HG02571 (cell line): Measurements from ENCODE around the gene EPN2.

Experiments used
- ATAC-seq: cut with Tn5 transposase; IDR thresholded peaks from one replicate; pipeline ENCODE4 v1.9.1; 2021; ENCODE audit warnings: mild to moderate bottlenecking, moderate library complexity; ENCODE audit not compliant: unreplicated experiment

Gene EPN2

DNA sequence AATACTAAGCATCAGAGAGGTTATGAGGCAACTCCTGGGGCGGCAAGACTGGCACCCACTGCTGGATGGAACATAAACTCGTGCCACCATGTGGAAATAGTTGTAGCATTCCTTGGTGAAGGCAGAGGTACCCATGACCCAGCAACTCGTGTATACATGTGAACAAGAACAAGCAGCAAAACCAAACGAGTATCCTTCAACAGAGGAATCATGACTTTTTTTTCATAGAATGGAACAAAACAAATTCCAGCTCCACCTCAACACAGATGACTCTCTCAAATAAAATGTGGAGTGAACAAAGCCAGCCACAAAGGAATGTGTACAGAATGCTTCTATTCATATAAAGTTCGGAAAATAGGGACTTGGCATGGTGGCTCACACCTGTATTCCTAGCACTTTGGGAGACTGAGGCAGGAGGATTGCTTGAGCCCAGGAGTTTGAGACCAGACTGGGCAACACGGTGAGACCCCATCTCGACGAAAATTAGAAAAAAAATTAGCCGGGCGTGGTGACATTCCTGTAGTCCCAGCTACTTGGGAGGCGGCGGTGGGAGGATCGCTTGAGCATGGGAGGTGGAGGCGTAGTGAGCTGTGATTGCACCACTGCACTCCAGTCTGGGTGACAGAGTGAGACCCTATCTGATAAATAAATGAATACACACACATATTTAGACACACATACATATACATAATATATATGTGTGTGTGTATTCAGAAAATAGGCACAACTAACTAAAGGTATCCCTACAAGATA lies 90.0 kb downstream of the EPN2 start:
- ATAC-seq: no peak

DNA sequence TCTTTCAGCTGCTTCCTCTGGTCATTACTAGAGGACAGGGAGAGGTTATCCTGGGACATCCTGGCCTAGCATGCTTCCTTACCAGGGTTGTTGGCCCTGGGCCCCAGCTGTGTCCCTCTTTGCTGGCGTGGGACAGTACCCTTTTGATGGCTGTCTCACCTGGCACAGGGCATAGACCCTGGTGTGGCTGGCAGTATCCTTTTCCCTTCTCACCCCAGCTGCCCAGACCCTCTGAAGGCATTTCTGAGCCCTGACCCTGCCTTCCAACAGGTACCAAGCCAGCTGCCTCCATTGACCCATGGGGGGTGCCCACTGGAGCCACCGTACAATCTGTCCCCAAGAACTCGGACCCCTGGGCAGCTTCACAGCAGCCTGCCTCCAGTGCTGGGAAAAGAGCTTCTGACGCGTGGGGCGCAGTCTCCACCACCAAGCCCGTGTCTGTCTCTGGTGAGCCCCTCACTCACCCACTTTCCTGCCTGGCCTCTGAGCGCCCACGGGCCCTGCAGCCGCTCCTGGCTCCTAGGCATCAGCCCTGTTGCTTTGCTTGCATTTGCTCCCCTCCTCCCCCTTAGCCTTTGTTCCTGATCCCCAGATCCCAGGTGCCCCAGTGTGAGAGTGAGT lies 91.4 kb downstream of the EPN2 start:
- no peak for ATAC-seq

DNA sequence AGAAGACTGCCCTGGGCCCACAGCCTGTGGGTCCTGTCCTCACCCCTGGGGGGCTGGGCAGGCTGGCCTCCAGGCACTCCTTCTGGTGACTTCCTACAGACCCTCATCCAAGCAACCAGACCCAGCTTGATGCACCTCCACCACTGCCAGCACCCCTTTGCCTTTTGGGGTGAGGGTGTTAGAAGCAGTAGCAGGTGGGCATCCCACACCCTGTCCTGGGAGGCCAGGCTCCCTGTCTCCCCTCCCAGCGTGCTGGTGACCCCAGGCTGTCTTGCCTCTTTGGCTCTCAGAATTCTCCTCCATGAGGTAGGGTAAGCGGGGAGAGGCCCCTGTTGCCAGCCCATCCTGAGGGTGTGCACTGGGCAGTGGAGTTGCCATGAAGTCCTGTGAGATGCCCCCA lies 92.0 kb downstream of the EPN2 start:
- ATAC-seq: no peak

DNA sequence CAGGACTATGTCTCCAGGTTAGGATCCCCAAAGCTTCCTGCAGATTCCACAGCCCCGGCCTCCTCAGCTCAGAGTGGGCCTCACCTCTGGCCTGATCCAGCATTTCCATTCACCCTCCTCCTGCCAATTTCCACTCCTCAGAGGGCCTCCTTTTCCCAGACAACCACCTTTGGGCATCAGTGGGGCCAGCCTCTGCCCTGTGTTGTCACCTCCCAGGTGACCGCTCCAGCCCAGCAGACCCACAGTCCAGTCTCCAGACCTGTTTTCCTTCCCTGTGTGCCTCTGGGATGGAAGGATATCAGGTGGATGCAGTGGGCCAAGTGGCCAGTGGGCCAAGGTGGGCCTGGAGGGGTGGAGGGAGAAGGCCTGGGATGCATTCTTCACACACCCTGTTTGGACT lies 92.7 kb downstream of the EPN2 start:
- ATAC-seq: no peak

- ATAC-seq: no peak
Measured at GRCh38 chr17:19330271-19330670, 93.1 kb downstream of the EPN2 start.

DNA sequence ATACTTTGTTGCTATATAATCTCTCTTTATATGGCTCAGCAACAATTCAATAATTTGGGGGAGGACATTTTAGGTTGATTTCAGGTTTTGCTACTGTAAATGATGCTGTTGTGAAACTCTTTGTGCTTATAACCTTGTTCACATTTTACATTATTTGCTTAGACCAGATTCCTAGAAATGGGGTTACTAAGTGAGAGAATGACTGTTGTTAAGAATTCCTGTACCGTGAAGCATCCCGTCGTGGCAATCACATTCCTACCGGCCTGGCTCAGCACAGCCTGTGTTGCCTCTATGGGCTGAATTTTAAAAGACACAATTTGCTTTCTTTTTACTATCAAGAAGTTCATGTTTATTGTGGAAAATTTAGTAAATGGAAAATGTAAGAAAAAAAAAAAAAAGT lies 94.0 kb downstream of the EPN2 start:
- ATAC-seq: no peak

DNA sequence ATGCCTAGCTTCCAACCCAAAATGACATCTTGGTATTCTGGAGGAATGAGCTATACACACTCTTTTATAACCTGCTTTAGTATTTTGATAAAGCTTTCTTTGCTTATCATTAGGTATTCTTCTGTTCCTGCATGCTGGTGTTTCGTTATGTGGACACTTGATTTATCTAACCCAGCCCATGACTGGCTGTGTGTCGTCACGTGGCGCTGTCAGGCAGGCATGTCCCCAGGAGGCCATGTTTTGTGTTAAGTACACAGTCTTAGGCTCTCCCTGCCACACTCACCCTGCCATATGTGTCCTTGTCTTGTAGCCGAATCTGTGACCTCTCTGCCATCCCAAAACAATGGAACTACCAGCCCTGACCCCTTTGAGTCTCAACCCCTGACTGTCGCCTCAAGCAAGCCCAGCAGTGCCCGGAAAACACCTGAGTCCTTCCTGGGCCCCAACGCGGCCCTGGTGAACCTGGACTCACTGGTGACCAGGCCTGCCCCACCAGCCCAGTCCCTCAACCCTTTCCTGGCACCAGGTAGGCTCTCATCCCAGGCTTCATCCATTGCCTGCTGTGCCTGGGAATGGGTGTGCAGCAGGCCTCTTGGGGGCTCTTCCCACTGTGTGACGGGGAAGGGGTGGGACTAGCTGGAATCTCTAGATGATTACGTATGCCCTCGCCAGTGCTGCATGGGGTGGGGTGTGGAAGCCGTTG lies 94.5 kb downstream of the EPN2 start:
- ATAC-seq: no peak

DNA sequence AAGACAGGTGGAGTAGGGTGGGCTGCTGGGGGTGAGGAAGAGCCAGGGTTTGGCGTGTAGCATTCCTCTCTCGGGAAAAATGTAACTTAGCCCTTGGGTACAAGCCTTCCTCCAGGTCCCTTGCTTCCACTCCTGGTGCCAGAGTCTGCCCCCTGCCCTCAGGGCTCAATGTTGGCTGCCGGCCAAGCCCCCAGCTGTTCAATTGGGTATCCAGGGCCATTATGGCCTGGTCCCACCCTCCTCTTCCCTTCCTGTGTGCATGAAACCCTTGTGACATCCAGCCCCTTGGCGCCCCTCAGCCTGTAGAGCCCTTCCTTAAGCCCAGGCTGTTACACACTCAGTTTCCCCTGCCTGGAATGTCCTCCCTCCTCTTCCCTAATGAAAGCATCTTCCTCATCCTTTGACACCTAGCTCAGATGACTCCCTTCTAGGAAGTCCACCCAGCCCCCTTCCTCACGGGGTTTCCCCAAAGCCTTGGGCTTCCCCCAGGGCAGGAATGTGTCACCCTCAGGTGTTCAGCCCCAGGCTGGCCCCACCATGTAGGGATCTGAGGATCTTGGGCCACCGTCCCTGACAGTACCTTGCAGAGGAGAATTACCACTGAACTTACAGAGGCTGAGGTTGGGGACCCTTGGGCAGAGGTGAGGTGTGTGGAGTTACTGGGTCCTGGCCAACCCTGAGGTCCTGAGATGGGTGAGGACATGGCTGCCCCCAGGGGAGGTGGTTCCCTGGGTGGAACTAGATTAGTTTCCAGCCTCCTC lies 95.4 kb downstream of the EPN2 start:
- ATAC-seq: no peak

DNA sequence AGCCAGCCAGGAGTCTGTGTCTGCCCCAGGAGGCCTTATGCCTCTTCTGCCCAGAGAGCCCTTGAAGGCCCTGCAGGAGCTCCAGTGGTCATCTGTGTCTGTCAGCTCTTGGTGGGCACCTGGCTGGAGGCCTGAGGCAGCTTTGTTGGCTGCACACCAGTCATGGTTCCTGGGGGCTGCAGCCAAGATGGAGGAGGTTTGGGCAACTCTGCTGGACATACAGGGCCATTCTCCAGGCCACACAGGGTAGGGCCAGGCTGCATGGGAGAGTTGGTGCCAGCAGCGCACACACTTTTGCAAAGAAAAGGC lies 95.9 kb downstream of the EPN2 start:
- ATAC-seq: no peak

- ATAC-seq: no peak
Measured at GRCh38 chr17:19333736-19334290, 96.6 kb downstream of the EPN2 start.

GRCh38 chr17:19334331-19334730 lies 97.2 kb downstream of the EPN2 start:
- no peak for ATAC-seq

- no peak for ATAC-seq
Measured at GRCh38 chr17:19335951-19336631, 98.9 kb downstream of the EPN2 start.

- no peak for ATAC-seq
Measured at GRCh38 chr17:19336938-19337711, 100.0 kb downstream of the EPN2 start.

DNA sequence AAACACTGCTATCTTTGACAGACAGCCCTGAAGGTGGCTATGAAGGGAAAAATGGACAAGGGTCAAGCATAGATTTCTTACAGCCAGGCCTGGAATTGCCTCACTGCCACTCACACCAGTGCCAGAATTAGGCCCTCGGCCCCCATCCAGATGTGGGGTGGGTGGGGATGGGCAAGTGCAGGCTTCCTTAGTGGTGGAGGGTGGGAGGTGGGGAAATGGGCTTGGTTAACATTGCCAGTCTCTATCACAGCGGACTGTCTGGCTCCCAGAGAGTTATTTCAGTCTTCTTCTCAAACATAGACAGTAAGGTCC lies 100.5 kb downstream of the EPN2 start:
- no peak for ATAC-seq

DNA sequence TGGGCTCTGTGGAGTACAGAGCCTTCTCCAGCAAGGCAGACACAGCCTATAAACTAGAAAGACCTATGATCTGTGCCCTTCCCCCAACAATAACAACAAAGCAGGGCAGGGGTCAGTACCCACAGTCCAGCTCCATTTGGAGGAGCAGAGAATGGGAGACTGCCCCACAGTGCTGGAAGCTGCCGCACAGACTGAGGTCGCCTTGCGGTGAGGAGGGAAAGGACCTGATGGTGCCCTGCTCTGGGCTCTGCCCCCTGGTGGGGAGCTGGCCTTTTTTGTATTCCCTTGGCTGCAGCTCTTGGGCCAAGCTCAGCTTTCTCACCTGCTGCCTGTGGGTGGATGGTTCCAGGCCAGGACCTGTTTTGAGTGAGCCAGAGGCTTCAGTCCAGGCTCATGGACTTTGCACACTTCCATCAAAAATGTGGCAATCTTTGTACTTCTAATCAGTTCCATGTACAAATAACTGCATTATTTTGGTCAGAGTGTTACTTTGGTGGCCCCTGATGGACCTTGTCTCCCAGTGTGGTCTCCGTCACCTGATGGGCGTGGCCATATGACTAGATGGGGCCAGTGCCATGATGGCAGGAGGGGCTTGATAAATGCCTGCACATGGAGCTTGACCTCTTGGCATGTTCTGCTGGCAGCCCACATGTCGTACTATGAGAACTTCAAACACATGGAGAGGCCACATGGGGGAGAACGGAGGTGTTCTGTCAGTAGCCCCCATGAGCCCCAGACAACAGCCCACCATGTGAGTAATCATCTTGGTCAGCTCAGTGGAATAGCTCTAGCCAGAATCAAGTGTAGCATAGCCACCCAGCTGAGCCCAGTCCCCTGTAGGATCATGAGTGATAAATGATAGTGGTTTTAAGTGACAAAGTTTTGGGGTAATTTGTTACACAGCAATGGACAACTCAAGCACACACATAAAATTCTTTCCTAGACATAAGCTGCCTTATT lies 101.1 kb downstream of the EPN2 start:
- ATAC-seq: peak; percentile 56

DNA sequence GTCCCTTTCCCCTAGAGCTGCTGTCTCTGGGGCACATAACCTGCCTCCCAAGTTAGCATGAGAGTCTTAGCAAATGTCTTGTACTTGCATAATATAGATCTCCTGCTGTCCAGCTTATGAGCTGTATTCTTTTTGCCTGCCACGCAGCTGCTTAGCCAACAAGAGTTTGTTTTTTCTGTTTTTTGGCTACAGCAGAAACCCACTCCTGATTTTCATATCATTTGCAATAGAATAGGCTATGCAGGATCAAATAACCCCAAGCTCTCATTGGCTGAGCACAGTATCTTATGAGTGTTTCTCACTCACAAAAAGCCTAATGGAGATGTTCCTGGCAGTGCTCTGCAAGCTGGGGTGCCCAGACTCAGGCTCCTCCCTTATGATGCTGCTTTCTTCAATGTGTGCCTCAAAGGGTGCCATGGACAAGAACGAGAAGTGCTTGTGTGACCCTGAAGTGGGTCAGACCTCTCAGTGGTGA lies 102.2 kb downstream of the EPN2 start:
- ATAC-seq: no peak

- ATAC-seq: no peak
Measured at GRCh38 chr17:19341211-19341631, 104.1 kb downstream of the EPN2 start.

GRCh38 chr17:19341641-19342610 lies 104.8 kb downstream of the EPN2 start:
- ATAC-seq: no peak
